Stomach smooth muscle (tissue), 2 donors: ENCODE results near the gene TMCC1.
A peak's percentile ranks its signal among the peaks of the same experiment; 100 is the strongest.

ENCODE experiments used
- H3K27ac ChIP-seq: one replicate; pipeline ENCODE4 v1.7.0; 2013; ENCODE audit warnings: mild to moderate bottlenecking, low read length, inconsistent platforms
- H3K27me3 ChIP-seq, 2 donors: one replicate each; pipeline ENCODE4 v1.7.0; 2013; ENCODE audit warnings: low read length in 2 of 2; ENCODE audit not compliant: insufficient read depth in 2 of 2, control insufficient read depth in 1 of 2
- H3K36me3 ChIP-seq, 2 donors: one replicate each; pipeline ENCODE4 v1.7.0; 2013; ENCODE audit warnings: low read length in 2 of 2; ENCODE audit not compliant: control insufficient read depth in 2 of 2, insufficient read depth in 2 of 2
- H3K4me1 ChIP-seq: one replicate; pipeline ENCODE4 v1.7.0; 2013; ENCODE audit warnings: low read length; ENCODE audit not compliant: control insufficient read depth, insufficient read depth
- H3K4me3 ChIP-seq, 2 donors: one replicate each; pipeline ENCODE4 v1.7.0; 2013; ENCODE audit warnings: low read length in 2 of 2
- H3K9ac ChIP-seq, 2 donors: one replicate each; pipeline ENCODE4 v1.7.0; 2013; ENCODE audit warnings: low read length in 2 of 2, mild to moderate bottlenecking in 1 of 2
- H3K9me3 ChIP-seq, 2 donors: one replicate each; pipeline ENCODE4 v1.7.0; 2013; ENCODE audit warnings: low read length in 2 of 2; ENCODE audit not compliant: control insufficient read depth in 2 of 2
- donor health status: healthy.
- donor health status: Pancreatic carcinoma.

TMCC1 gene

GRCh38 chr3:129604767-129605166 lies 288.7 kb downstream of the TMCC1 start:
- Histone ChIP-seq H3K4me1 (peaks cover 52% of the 10 kb centered on the region), H3K27me3 (peaks cover 5 to 20% of the 10 kb centered on the region in 2 donors), H3K27ac (no peak overlapping the region), H3K36me3 (no peaks in the 10 kb centered on the region), H3K4me3 (peak overlapping the region; percentile 17 to 76), H3K9me3 (no peaks in the 10 kb centered on the region), H3K9ac (peak overlapping the region in 1 of 2 donors; percentile 5)

GRCh38 chr3:129603991-129604749 lies 289.3 kb downstream of the TMCC1 start:
- Histone ChIP-seq H3K4me3 (peak overlapping the region; percentile 17 to 76), H3K9ac (peak overlapping the region in 1 of 2 donors; percentile 5), H3K27ac (no peak overlapping the region), H3K9me3 (no peaks in the 10 kb centered on the region), H3K36me3 (no peaks in the 10 kb centered on the region), H3K4me1 (peaks cover 57% of the 10 kb centered on the region), H3K27me3 (peaks cover 5 to 20% of the 10 kb centered on the region in 2 donors)

GRCh38 chr3:129603561-129603942 lies 290.0 kb downstream of the TMCC1 start:
- H3K9me3 ChIP-seq = no peaks in the 10 kb centered on the region
- no peak overlapping the region for H3K27ac ChIP-seq
- no peaks in the 10 kb centered on the region for H3K36me3 ChIP-seq
- H3K27me3 ChIP-seq = peaks cover 5 to 20% of the 10 kb centered on the region in 2 donors
- peaks cover 58% of the 10 kb centered on the region for H3K4me1 ChIP-seq
- H3K4me3 ChIP-seq = peak overlapping the region in 1 of 2 donors; percentile 76
- no peak overlapping the region for H3K9ac ChIP-seq

- Histone ChIP-seq H3K27ac (no peak overlapping the region), H3K36me3 (no peaks in the 10 kb centered on the region), H3K4me3 (peak overlapping the region in 1 of 2 donors; percentile 76), H3K27me3 (peaks cover 5 to 20% of the 10 kb centered on the region in 2 donors), H3K9me3 (no peaks in the 10 kb centered on the region), H3K4me1 (peaks cover 58% of the 10 kb centered on the region), H3K9ac (no peak overlapping the region)
Observed at GRCh38 chr3:129602730-129603560, 290.6 kb downstream of the TMCC1 start.

- H3K9ac ChIP-seq = no peak overlapping the region
- no peak overlapping the region for H3K27ac ChIP-seq
- peaks cover 5 to 20% of the 10 kb centered on the region in 2 donors for H3K27me3 ChIP-seq
- peaks cover 60% of the 10 kb centered on the region for H3K4me1 ChIP-seq
- no peaks in the 10 kb centered on the region for H3K36me3 ChIP-seq
- H3K9me3 ChIP-seq = no peaks in the 10 kb centered on the region
- H3K4me3 ChIP-seq = peak overlapping the region in 1 of 2 donors; percentile 76
Observed at GRCh38 chr3:129602309-129602708, 291.2 kb downstream of the TMCC1 start.

GRCh38 chr3:129601713-129602112 lies 291.8 kb downstream of the TMCC1 start:
- Histone ChIP-seq H3K9me3 (no peaks in the 10 kb centered on the region), H3K36me3 (no peaks in the 10 kb centered on the region), H3K27ac (no peak overlapping the region), H3K4me1 (peaks cover 65% of the 10 kb centered on the region), H3K4me3 (peak overlapping the region in 1 of 2 donors; percentile 15), H3K9ac (no peak overlapping the region), H3K27me3 (peaks cover 5 to 20% of the 10 kb centered on the region in 2 donors)

- H3K9ac ChIP-seq = no peak overlapping the region
- no peak overlapping the region for H3K27ac ChIP-seq
- H3K4me3 ChIP-seq = no peak overlapping the region
- H3K4me1 ChIP-seq = peaks cover 68% of the 10 kb centered on the region
- H3K36me3 ChIP-seq = no peaks in the 10 kb centered on the region
- no peaks in the 10 kb centered on the region for H3K9me3 ChIP-seq
- H3K27me3 ChIP-seq = peaks cover 5 to 10% of the 10 kb centered on the region in 2 donors
Observed at GRCh38 chr3:129600348-129600747, 293.2 kb downstream of the TMCC1 start.

GRCh38 chr3:129599607-129600006 lies 293.9 kb downstream of the TMCC1 start:
- no peak overlapping the region for H3K9ac ChIP-seq
- H3K4me3 ChIP-seq = peak overlapping the region in 1 of 2 donors; percentile 8
- no peaks in the 10 kb centered on the region for H3K36me3 ChIP-seq
- peaks cover 69% of the 10 kb centered on the region for H3K4me1 ChIP-seq
- H3K9me3 ChIP-seq = no peaks in the 10 kb centered on the region
- H3K27me3 ChIP-seq = peaks cover 2 to 6% of the 10 kb centered on the region in 2 donors
- no peak overlapping the region for H3K27ac ChIP-seq

- Histone ChIP-seq H3K9me3 (no peaks in the 10 kb centered on the region), H3K4me1 (peaks cover 69% of the 10 kb centered on the region), H3K4me3 (peak overlapping the region in 1 of 2 donors; percentile 15)
Observed at GRCh38 chr3:129599073-129599472, 294.4 kb downstream of the TMCC1 start.

GRCh38 chr3:129598484-129598883 lies 295.0 kb downstream of the TMCC1 start:
- H3K36me3 ChIP-seq = no peaks in the 10 kb centered on the region
- H3K9me3 ChIP-seq = no peaks in the 10 kb centered on the region
- peaks cover 75% of the 10 kb centered on the region for H3K4me1 ChIP-seq
- H3K27ac ChIP-seq = no peak overlapping the region
- peak overlapping the region in 1 of 2 donors; percentile 22 for H3K4me3 ChIP-seq
- H3K9ac ChIP-seq = no peak overlapping the region
- H3K27me3 ChIP-seq = no peaks in the 10 kb centered on the region

More at GRCh38 chr3:129599073-129599472, 294.4 kb downstream of the TMCC1 start:
- Histone ChIP-seq H3K9ac (peak overlapping the region in 1 of 2 donors; percentile 1), H3K27me3 (peaks cover 0 to under 1% of the 10 kb centered on the region in 2 donors), H3K36me3 (no peaks in the 10 kb centered on the region), H3K27ac (no peak overlapping the region)
